NCI-H510A treated with DMSO at 0.1 percent for 48 hours (cell line): ENCODE measurements around the gene ZFX.
"Not testable (repeated sequence)": the region's sequence is repeated elsewhere in the genome, so short reads cannot be mapped to it uniquely, and the experiment has no call there.

ENCODE experiments used
- DNase-seq: peaks from one replicate; lab custom pipeline; 2025; lab: John Stamatoyannopoulos, UW

The ZFX gene

DNA sequence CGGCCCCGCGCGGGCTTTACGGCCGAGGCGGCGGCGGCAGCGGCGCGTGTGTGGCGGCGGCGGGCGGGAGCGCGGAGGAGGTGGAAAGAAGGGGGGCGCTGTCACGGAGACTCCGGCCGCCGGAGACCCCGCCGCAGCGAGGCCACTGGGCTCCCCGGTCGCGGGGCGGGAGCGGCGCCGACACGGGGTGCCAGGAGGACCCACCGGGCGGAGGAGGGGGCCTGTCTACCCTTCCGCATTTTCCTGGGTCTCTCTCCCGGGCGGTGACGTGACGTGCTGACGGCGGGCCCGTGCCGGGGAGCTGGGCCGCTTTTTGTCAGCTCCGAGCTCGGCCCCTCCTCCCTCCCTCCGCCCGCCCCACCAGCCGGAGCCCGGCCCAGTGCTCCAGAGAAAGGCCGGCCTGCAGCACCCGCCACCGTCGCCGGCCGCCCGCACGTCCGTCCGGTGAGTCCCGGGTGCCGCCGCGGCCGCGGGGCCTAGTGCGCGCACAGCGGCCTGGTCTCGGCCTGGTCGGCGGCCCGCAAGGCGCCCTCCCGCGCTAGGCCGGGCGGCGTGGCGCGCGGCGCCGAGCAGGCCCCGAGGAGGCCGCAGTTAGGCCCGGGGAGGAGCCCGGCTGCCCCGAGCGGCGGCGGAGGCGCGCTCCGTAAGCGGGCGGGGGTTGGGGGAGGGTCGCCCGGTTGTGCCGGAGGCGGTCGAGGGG is at the start of gene ZFX:
Gene ZFX, plus strand, starts transcription at position 379 of the 700 bp plus-strand sequence. CDS start 23,014 bp downstream, outside the sequence.
- DNase-seq = peak; percentile 5

DNA sequence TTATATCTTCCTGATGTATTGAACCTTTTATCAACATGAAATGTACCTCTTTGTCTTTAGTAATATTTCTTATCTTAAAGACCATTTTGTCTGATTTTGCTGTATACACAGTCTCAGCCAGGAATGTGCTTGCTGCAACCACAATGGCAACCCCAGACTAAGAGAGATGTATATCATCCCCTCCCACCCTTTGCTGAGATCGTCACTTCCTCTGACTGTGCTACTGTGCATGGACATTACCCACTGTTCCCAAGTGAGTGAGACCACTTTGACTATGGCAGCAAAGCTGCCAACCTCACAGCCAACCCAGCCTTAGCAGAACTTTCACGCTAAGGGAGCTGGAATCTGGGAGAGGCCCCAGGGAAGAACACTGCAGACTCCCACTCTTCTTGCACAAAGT is 48.8 kb upstream of the ZFX start:
- DNase-seq = no peak

GRCh38 chrX:24110069-24110468 is 39.5 kb upstream of the ZFX start:
- peak; percentile 81 for DNase-seq

- no peak for DNase-seq
Observed at GRCh38 chrX:24113181-24113580, 36.3 kb upstream of the ZFX start.

DNA sequence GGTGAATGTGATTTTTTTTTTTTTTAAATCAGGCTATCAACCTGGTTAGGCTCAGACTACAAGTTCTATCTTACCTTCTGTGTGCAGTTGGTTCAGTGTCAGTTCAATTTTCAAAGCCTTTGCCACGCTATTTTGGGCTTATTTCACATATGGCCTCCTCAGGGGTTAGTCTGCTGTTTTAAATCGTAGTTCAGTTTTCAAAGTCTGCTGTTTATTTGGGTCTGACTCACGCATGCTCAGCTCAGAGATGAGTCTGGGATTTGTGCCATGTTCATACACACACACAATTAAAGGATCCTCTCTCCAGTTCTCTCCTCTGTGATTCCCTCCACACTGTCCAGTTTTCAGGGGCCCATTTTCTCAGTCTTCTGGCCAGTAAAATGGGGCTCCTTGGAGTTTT is 32.3 kb upstream of the ZFX start:
- DNase-seq = no peak

DNA sequence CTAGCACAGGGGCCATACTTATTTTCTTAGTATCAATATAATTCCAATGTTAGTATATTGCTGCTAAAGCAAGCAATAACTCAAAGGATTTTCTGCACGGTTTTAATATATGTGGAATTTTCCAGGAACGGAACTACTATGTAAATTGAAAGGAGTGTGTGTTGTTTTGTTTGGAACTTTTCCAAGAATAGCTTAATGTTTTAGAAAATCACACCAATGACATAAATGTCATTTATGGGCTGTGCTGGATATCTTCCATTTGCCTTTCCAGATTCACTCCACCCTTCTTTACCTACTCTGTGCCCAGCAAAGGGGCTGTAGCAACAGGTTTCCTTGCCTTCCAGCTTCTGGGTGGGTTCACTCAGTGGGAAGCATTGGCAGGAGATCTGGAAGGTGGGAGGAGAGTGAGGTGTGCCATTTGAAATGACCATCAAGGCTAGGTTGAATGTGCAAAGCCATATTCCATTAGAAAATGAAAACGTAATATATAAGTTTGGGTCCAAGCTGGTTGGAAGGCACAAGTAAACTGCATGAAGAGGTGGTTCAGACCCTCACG is 25.2 kb upstream of the ZFX start:
- no peak for DNase-seq

DNA sequence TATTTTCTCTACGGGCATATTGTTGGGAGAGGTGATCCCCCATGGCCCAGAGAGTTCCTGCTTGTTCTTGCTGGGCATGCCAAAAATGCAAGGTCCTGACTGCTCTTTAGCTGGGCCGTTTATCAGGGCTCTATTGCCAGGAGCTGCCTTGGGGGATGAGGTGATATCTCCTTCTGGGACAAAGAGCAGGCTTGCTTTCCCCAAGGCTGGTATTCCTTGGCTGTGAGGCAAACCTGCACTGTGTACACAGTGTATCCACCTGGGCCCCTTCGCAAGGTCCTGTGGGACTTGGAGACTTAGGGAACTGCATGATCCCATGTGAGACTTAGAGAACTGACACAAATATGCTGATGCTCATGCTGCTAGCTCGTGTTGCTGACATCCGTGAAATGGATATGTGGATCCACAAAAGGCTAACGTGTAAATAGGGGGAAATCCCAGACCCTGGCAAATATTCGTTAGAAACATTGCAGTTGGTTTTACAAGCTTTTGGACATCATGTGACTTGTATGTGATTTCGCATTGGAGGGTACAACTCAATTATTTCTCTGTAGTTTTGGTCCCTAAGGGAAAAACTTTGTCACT is 24.4 kb upstream of the ZFX start:
- DNase-seq = no peak

DNA sequence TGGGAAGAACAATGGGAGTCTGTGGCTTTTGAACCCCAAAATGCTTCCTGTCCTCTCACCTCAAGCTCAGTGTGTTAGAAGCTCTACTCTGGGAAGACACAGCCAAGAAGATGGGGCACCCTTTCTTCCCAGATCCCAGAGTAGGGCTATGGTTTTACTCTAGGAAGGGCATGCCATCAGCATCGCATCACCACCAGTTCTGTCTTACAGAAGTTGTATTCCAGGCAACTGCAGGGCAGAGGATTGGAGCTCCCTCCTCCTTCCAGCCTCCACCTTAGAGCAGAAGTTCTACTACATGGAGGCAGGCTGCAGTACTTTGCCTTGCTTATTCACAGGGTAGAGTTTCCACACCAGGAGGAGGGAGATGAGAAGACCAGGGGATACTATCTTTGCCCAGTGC is 18.1 kb upstream of the ZFX start:
- DNase-seq = no peak

- no peak for DNase-seq
Observed at GRCh38 chrX:24133312-24133711, 16.2 kb upstream of the ZFX start.

DNA sequence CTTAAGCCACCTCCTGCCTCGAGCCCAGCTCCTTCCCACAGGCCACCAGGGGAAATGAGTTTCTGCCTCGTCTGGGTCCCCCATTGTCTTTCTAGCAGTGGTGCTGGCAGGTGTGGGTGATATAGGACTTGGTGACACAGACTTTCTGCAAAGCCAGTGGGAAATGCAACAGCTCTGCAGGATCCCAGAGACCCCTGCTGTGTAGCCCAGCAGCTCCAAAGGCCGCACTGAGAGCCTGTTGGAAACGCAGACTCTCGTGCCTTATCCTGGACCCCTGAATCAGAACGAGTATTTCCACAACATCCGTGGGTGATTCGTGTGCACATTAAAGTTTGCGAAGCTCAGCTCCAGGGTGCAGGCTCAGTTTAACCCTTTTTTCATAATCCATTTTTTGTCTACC is 13.8 kb upstream of the ZFX start:
- not testable (repeated sequence) for DNase-seq

DNA sequence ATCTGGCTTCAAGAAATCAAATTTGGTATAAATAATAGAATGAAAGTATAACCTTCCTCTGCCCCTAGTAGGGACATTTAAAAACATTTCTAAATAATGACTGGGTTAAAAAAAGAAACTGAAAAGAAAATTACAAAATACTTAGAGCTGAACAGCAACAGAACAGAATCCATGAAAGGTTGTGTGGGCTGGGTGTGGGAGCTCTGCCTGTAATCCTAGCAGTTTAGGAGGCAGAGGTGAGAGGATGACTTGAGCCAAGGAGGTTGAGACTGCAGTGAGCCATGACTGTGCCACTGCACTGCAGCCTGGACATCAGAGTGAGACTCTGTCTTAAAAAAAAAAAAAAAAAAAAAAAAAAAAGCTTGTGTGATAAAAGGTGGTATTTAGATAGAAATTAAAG is 12.3 kb upstream of the ZFX start:
- DNase-seq = no peak

DNA sequence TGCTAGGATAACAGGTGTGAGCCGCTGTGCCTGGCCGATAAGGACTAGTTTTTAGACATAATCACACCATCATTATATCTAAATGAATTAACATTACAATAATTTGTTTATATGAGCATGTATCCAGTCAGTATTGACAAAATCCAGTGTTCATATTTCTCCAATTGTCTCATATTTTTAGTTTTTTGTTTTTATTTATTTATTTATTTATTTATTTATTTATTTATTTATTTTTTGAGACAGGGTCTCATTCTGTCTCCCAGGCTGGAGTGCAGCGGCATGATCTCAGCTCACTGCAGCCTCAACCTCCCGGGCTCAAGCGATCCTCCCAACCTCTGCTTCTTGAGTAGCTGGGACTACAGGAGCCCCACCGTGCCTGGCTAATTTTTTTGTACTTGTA is 5.5 kb upstream of the ZFX start:
- DNase-seq = not testable (repeated sequence)

DNA sequence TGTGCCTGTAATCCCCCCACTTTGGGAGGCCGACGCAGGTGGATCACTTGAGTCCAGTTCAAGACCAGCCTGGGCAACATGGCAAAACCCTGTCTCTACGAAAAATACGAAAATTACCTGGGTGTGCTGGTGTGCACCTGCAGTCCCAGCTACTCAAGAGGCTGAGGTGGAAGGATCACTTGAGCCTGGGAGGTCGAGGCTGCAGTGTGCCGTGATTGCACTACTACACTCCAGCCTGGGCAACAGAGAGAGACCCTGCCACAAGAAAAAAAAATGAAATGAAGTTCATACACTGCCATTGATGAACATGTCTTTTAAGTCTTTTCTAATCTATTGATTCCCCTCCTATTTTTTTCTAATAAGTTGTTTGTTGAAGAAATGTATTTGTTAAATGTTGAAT is 5.0 kb upstream of the ZFX start:
- DNase-seq = no peak

GRCh38 chrX:24145303-24146186 is 4.0 kb upstream of the ZFX start:
- DNase-seq = no peak

GRCh38 chrX:24146283-24146949 is 3.1 kb upstream of the ZFX start:
- DNase-seq = no peak

DNA sequence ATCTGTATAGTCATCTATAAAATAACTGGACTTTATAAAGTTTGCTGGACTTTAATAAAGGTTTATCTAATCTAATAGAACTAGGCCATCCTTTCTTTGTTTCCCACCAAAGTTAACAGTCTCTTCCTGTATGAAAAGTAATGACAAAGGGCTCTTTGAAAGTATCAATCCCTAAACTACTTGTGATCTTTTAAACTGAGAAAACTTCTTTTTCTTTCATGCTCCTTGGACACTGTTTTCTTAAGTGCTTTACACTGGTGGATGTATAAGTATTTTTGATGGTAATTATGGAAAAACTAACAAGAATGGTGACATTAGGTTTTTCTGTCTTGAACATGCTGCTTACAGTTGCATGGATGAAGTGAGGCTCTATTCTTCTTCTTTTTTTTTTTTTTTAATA is 2.4 kb upstream of the ZFX start:
- no peak for DNase-seq

- no peak for DNase-seq
Observed at GRCh38 chrX:24148121-24148520, 1.4 kb upstream of the ZFX start.

GRCh38 chrX:24148535-24149350 is 786 bp upstream of the ZFX start:
- no peak for DNase-seq

- peak; percentile 68 for DNase-seq
Observed at GRCh38 chrX:24150051-24150790, 692 bp downstream of the ZFX start.

GRCh38 chrX:24150898-24151297 is 1.4 kb downstream of the ZFX start:
- no peak for DNase-seq

- DNase-seq = no peak
Observed at GRCh38 chrX:24151513-24151912, 2.0 kb downstream of the ZFX start.
